H1 (cell line): ENCODE results near the gene SIRT7. TPM values are rescaled to one million over a fixed set of nuclear protein-coding genes. Genes with fewer than 3 reads are reported as not detected.

ENCODE experiments used
- CTCF ChIA-PET: fragments of 300-600 bp; sonication (Branson Sonifier 250); formaldehyde crosslinking; loops from one replicate; lab custom pipeline; 2021; ENCODE audit not compliant: partially characterized antibody; lab: Charles Lee
- POLR2A ChIA-PET: fragments of 300-600 bp; sonication (Branson Sonifier 250); formaldehyde crosslinking; loops from one replicate; lab custom pipeline; 2021; ENCODE audit warnings: inconsistent platforms; ENCODE audit not compliant: partially characterized antibody; lab: Charles Lee
- DNase-seq, 2 experiments: peaks; one replicate each; pipeline versions ENCODE4 v3.0.0 to v3.0.0-alpha.2; 2010 to 2022; ENCODE audit warnings: low spot score in 2 of 2, low read depth in 1 of 2, mixed read lengths in 1 of 2
- FAIRE-seq: peaks from 2 replicates; lab custom pipeline; 2011; peaks lifted over from hg19 to GRCh38; lab: Jason Lieb, UNC
- H2AFZ ChIP-seq: 2 replicates; pipeline ENCODE4 v1.8.1; 2012; ENCODE audit warnings: low read length, inconsistent platforms
- H2AK5ac ChIP-seq: 2 replicates; pipeline ENCODE4 v1.6.1; 2013; ENCODE audit warnings: low read depth, low read length
- H2BK120ac ChIP-seq: replicated peaks from 2 replicates; pipeline ENCODE3; 2013; ENCODE audit warnings: low read depth, low read length, inconsistent platforms
- H2BK12ac ChIP-seq: 2 replicates; pipeline ENCODE4 v1.6.1; 2013; ENCODE audit warnings: low read depth, low read length
- H2BK15ac ChIP-seq: 2 replicates; pipeline ENCODE4 v1.6.1; 2013; ENCODE audit warnings: low read length
- H2BK20ac ChIP-seq: 2 replicates; pipeline ENCODE4 v1.6.1; 2013; ENCODE audit warnings: low read length
- H2BK5ac ChIP-seq: 2 replicates; pipeline ENCODE4 v1.6.1; 2013; ENCODE audit warnings: low read depth, low read length
- H3K14ac ChIP-seq: 2 replicates; pipeline ENCODE4 v1.6.1; 2013; ENCODE audit warnings: inconsistent platforms; ENCODE audit not compliant: insufficient read length
- H3K18ac ChIP-seq: 2 replicates; pipeline ENCODE4 v1.6.1; 2013; ENCODE audit warnings: low read length; ENCODE audit errors: extremely low read depth
- H3K23ac ChIP-seq: 2 replicates; pipeline ENCODE4 v1.6.1; 2013; ENCODE audit warnings: inconsistent platforms; ENCODE audit not compliant: insufficient read length
- H3K23me2 ChIP-seq: 2 replicates; pipeline ENCODE4 v1.6.1; 2013; ENCODE audit warnings: low read depth, low read length
- H3K27ac ChIP-seq: 2 replicates; pipeline ENCODE4 v1.6.1; 2011; ENCODE audit warnings: low read depth, low read length, inconsistent platforms
- H3K27me3 ChIP-seq, 4 experiments: replicated peaks in 1 of 4; 1 replicate in 1 of 4; 2 replicates in 3 of 4; pipeline versions ENCODE4 v1.6.1 to v1.8.1; 2011 to 2013; ENCODE audit warnings: low read length in 3 of 4, mild to moderate bottlenecking in 3 of 4, inconsistent platforms in 2 of 4, mixed read lengths in 2 of 4, moderate library complexity in 1 of 4; ENCODE audit not compliant: control insufficient read depth in 3 of 4, insufficient read depth in 3 of 4; ENCODE audit errors: extremely low read depth in 1 of 4
- H3K36me3 ChIP-seq, 4 experiments: 2 replicates each; pipeline versions ENCODE4 v1.6.1 to v1.8.1; 2011 to 2013; ENCODE audit warnings: mild to moderate bottlenecking in 4 of 4, low read length in 3 of 4, moderate library complexity in 2 of 4, control low read depth in 1 of 4, inconsistent platforms in 1 of 4; ENCODE audit not compliant: insufficient read depth in 4 of 4, control insufficient read depth in 2 of 4
- H3K4ac ChIP-seq: replicated peaks from 2 replicates; pipeline ENCODE3; 2013; ENCODE audit warnings: low read length, low read depth, mixed read lengths, inconsistent platforms; ENCODE audit not compliant: insufficient read length
- H3K4me1 ChIP-seq, 4 experiments: replicated peaks in 1 of 4; 1 replicate in 1 of 4; 2 replicates in 3 of 4; pipeline versions ENCODE4 v1.6.1 to v1.8.1; 2011 to 2013; ENCODE audit warnings: low read length in 3 of 4, inconsistent platforms in 2 of 4, mixed read lengths in 1 of 4; ENCODE audit not compliant: insufficient read depth in 4 of 4, control insufficient read depth in 3 of 4
- H3K4me2 ChIP-seq, 2 experiments: 2 replicates each; pipeline versions ENCODE4 v1.6.1 to v1.8.1; 2011 to 2013; ENCODE audit warnings: low read depth in 2 of 2, low read length in 2 of 2, control low read depth in 1 of 2, inconsistent platforms in 1 of 2, mild to moderate bottlenecking in 1 of 2; ENCODE audit not compliant: insufficient read depth in 1 of 2
- H3K4me3 ChIP-seq, 4 experiments: fragments of 200-600, 300-600 bp in 1 of 4; sonication (generic), shearing (Covaris generic), sonication (Bioruptor Twin) in 1 of 4; 2 replicates each; pipeline versions ENCODE4 v1.5.1 to v1.8.1; 2011 to 2016; ENCODE audit warnings: low read length in 4 of 4, low read depth in 3 of 4, control low read depth in 2 of 4, inconsistent platforms in 2 of 4, mild to moderate bottlenecking in 2 of 4, mixed read lengths in 1 of 4, moderate library complexity in 1 of 4; ENCODE audit not compliant: insufficient read depth in 2 of 4; ENCODE audit errors: extremely low read depth in 1 of 4
- H3K56ac ChIP-seq: replicated peaks from 2 replicates; pipeline ENCODE3; 2013; ENCODE audit warnings: low read depth, mild to moderate bottlenecking, mixed read lengths, low read length, inconsistent platforms; ENCODE audit not compliant: insufficient read length
- H3K79me1 ChIP-seq: 2 replicates; pipeline ENCODE4 v1.6.1; 2013; ENCODE audit warnings: low read depth, low read length, control low read depth
- H3K79me2 ChIP-seq, 2 experiments: 2 replicates each; pipeline versions ENCODE4 v1.6.1 to v1.8.1; 2012 to 2013; ENCODE audit warnings: low read length in 2 of 2, mild to moderate bottlenecking in 2 of 2, inconsistent platforms in 1 of 2; ENCODE audit not compliant: insufficient read depth in 2 of 2, control insufficient read depth in 1 of 2
- H3K9ac ChIP-seq, 4 experiments: replicated peaks in 1 of 4; 1 replicate in 1 of 4; 2 replicates in 3 of 4; pipeline versions ENCODE4 v1.6.1 to v1.8.1; 2011 to 2013; ENCODE audit warnings: low read depth in 3 of 4, low read length in 3 of 4, control low read depth in 2 of 4, mild to moderate bottlenecking in 2 of 4, moderate library complexity in 2 of 4, inconsistent platforms in 1 of 4; ENCODE audit errors: extremely low read depth in 1 of 4
- H3K9me3 ChIP-seq, 2 experiments: 2 replicates each; pipeline versions ENCODE4 v1.6.1 to v1.8.1; 2012 to 2013; ENCODE audit warnings: mild to moderate bottlenecking in 2 of 2, moderate library complexity in 2 of 2, control low read depth in 1 of 2, inconsistent platforms in 1 of 2, low read depth in 1 of 2, low read length in 1 of 2, mixed read lengths in 1 of 2; ENCODE audit not compliant: insufficient read depth in 2 of 2
- H4K20me1 ChIP-seq, 2 experiments: replicated peaks in 1 of 2; 2 replicates each; pipeline versions ENCODE3 to v1.8.1; 2011 to 2013; ENCODE audit warnings: inconsistent platforms in 2 of 2, low read length in 2 of 2, mild to moderate bottlenecking in 1 of 2; ENCODE audit not compliant: insufficient read depth in 2 of 2, control insufficient read depth in 1 of 2
- H4K5ac ChIP-seq: 2 replicates; pipeline ENCODE4 v1.6.1; 2013; ENCODE audit warnings: low read length, low read depth, mixed read lengths, inconsistent platforms; ENCODE audit not compliant: insufficient read length
- H4K8ac ChIP-seq: 2 replicates; pipeline ENCODE4 v1.8.0; 2013; ENCODE audit warnings: mild to moderate bottlenecking, moderate library complexity, low read length, inconsistent platforms; ENCODE audit not compliant: insufficient read depth; ENCODE audit errors: extremely low read depth
- H4K91ac ChIP-seq: replicated peaks from 2 replicates; pipeline ENCODE3; 2013; ENCODE audit warnings: low read length, mixed read lengths, inconsistent platforms; ENCODE audit not compliant: insufficient read length
- ATF2 ChIP-seq: IDR thresholded peaks from 2 replicates; pipeline ENCODE4 v1.6.1; 2012; ENCODE audit warnings: low read length, inconsistent platforms
- BRCA1 ChIP-seq: IDR thresholded peaks from 2 replicates; pipeline ENCODE4 v1.6.1; 2012; ENCODE audit warnings: low read depth, low read length, improper control_type of control experiment
- CREB1 ChIP-seq: IDR thresholded peaks from 2 replicates; pipeline ENCODE4 v1.6.1; 2012; ENCODE audit warnings: inconsistent platforms
- EP300 ChIP-seq, 2 experiments: IDR thresholded peaks; 1 replicate in 1 of 2; 2 replicates in 1 of 2; pipeline ENCODE4 v1.6.1; 2011 to 2012; ENCODE audit warnings: low read depth in 2 of 2, low read length in 2 of 2, mild to moderate bottlenecking in 2 of 2, borderline replicate concordance in 1 of 2, inconsistent platforms in 1 of 2, moderate library complexity in 1 of 2
- KDM4A ChIP-seq: IDR thresholded peaks from one replicate; pipeline ENCODE4 v1.7.1; 2012; ENCODE audit warnings: low read depth, mild to moderate bottlenecking, moderate library complexity, low read length, inconsistent platforms; ENCODE audit not compliant: severe bottlenecking
- KDM5A ChIP-seq: fragments of 200-600 bp; IDR thresholded peaks from 2 replicates; pipeline ENCODE4 v1.7.1; 2012; ENCODE audit warnings: mild to moderate bottlenecking, low read length, inconsistent platforms, mixed read lengths
- NRF1 ChIP-seq: IDR thresholded peaks from 2 replicates; pipeline ENCODE4 v1.6.1; 2011; ENCODE audit warnings: mild to moderate bottlenecking, low read depth, low read length, improper control_type of control experiment
- RBBP5 ChIP-seq: IDR thresholded peaks from 2 replicates; pipeline ENCODE4 v1.7.1; 2012; ENCODE audit warnings: low read depth, mild to moderate bottlenecking, inconsistent platforms, low read length, moderate library complexity, borderline replicate concordance
- RNF2 ChIP-seq: fragments of 200-900, 300-1000 bp; sonication (generic); IDR thresholded peaks from 2 replicates; pipeline ENCODE4 v1.7.1; 2016; ENCODE audit warnings: borderline replicate concordance, low read depth, mild to moderate bottlenecking, antibody characterized with exemption, low read length; ENCODE audit not compliant: poor library complexity, severe bottlenecking; ENCODE audit errors: missing control alignments
- RXRA ChIP-seq: IDR thresholded peaks from 2 replicates; pipeline ENCODE4 v1.6.1; 2011; ENCODE audit warnings: low read depth, mild to moderate bottlenecking, low read length, moderate library complexity; ENCODE audit not compliant: insufficient read depth
- SP4 ChIP-seq: IDR thresholded peaks from 2 replicates; pipeline ENCODE4 v1.6.1; 2012; ENCODE audit warnings: low read length, inconsistent platforms
- WGBS, 2 experiments: shearing (Covaris generic) in 1 of 2; methylation state at CpG; one replicate each; pipeline versions ENCODE4 v1.1.6 to v1.1.7; 2013 to 2015; ENCODE audit warnings: low lambda C conversion rate in 2 of 2, mixed read lengths in 2 of 2, inconsistent platforms in 1 of 2, low coverage in 1 of 2, missing lambda C conversion rate in 1 of 2; ENCODE audit not compliant: insufficient replicate concordance in 2 of 2, insufficient coverage in 1 of 2, insufficient read length in 1 of 2; ENCODE audit errors: extremely low coverage in 1 of 2, missing lambda C conversion rate in 1 of 2; 5-methylcytosine and 5-hydroxymethylcytosine counted together
- polyA plus RNA-seq, 7 experiments: library from polyadenylated mRNA; depleted of rRNA in 3 of 7; stranded (reverse) in 5 of 7; unstranded in 2 of 7; fragments of >200 nt in 5 of 7; fragments of 200-250 nt in 2 of 7; gene quantifications; 1 replicate in 5 of 7; 2 replicates in 1 of 7; 4 replicates in 1 of 7; pipeline versions ENCODE4 v1.2.1 to v1.2.3, GENCODE V29; 2011 to 2013; ENCODE audit warnings: missing spikeins in 2 of 7, mixed read lengths in 2 of 7
- total RNA-seq: library from RNA; stranded (reverse); fragmentation: NEBNext Ultra II Directional; extraction: Animal tissue kit (Norgen Biotek cat#: 25700); gene quantifications from 2 replicates; pipeline ENCODE4 v1.2.1, GENCODE V29; 2021

Gene SIRT7
- total and polyA plus RNA-seq, 2 of the 8 experiments (the other 6 are each of a cell fraction or from before 2014, with no cell fraction given) = 5.8 to 16.6 TPM

- H3K56ac ChIP-seq = no peak overlapping the region
- no peak overlapping the region for H3K9ac ChIP-seq
- H2BK15ac ChIP-seq = no peak overlapping the region
- peaks cover 0 to 22% (median 14%) of the 10 kb centered on the region in 4 experiments; a peak in 5 of 7 replicates for H3K27me3 ChIP-seq
- DNase-seq = no peak
- TF ChIP-seq EP300 (IDR thresholded peaks at IDR 0.05; ENCODE audit: borderline replicate concordance in 1 of 2, low read depth in 2 of 2, low read length in 2 of 2) (no peak), SP4 (no peak), KDM4A (no peak), RBBP5 (no peak), BRCA1 (no peak), CREB1 (no peak), KDM5A (no peak), ATF2 (no peak), NRF1 (no peak), RXRA (no peak), RNF2 (no peak)
- WGBS, 2 experiments = 90% methylated on average over 9 of the region's 9 CpGs; no CpG with 5 or more reads in 1 of the 2 experiments
- POLR2A ChIA-PET = interaction anchor here (1.0 to 1.6 kb wide), 4 partner anchors 14 to 32 kb away, joined by 4 to 7 read pairs (median 5); no protein-coding TSS in a partner anchor
- H2BK12ac ChIP-seq = no peak overlapping the region
- no peak overlapping the region for H3K4ac ChIP-seq
- H3K27ac ChIP-seq = no peak overlapping the region
- H2BK20ac ChIP-seq = no peak overlapping the region
- peaks cover 3 to 29% (median 17%) of the 10 kb centered on the region in 4 experiments; a peak in 7 of 8 replicates for H3K36me3 ChIP-seq
- peaks cover 2 to 14% of the 10 kb centered on the region in 2 experiments for H4K20me1 ChIP-seq
- no peak overlapping the region for H2BK120ac ChIP-seq
- CTCF ChIA-PET = interaction anchor here (0.8 kb wide), 1 partner anchor 29 kb away, joined by 3 read pairs; no protein-coding TSS in a partner anchor
- peaks cover 3% of the 10 kb centered on the region; the same call in 1 of the 2 replicates for H3K79me1 ChIP-seq
- no peaks in the 10 kb centered on the region; a peak in 1 of 4 replicates for H3K79me2 ChIP-seq
- H4K8ac ChIP-seq = no peak overlapping the region
- H2AK5ac ChIP-seq = no peak overlapping the region
- no peak overlapping the region for H4K91ac ChIP-seq
- peaks cover 0 to 8% (median 2%) of the 10 kb centered on the region in 4 experiments; a peak in 3 of 7 replicates for H3K4me1 ChIP-seq
- no peak for FAIRE-seq
- peaks cover 6% of the 10 kb centered on the region; the same call in 1 of the 2 replicates for H3K23me2 ChIP-seq
- no peak overlapping the region for H3K23ac ChIP-seq
- H2BK5ac ChIP-seq = no peak overlapping the region
- no peak overlapping the region for H3K4me3 ChIP-seq
- H4K5ac ChIP-seq = no peak overlapping the region
- no peak overlapping the region for H3K14ac ChIP-seq
- H3K4me2 ChIP-seq = no peak overlapping the region
- H2AFZ ChIP-seq = no peak overlapping the region
- H3K9me3 ChIP-seq = no peaks in the 10 kb centered on the region
- H3K18ac ChIP-seq = no peak overlapping the region
These were observed 19.1 kb downstream of the SIRT7 start for GRCh38 chr17:81898885-81899284.
